ENCODE data around the gene ZNF644.

DNA sequence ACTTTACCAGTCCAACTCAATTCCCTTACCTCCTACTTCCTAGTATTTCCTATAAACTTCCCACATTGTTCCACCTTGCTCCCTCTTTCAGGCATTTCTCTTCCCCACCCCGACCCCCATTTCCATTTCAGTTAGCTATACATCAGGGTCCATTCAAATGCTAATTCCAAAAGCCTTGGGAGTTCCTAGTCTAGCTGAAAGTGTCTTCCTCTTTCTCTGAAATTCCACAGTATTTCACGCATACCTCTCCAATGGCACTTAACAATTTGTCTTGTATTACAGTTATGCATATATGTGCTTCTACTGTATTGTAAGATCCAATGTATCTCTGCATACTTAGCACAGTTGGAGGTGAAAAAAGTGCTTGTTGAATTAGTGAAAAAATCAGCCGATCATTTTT, 94.9 kb downstream of the ZNF644 start:
- TF ChIP-seq, protein P1, sequence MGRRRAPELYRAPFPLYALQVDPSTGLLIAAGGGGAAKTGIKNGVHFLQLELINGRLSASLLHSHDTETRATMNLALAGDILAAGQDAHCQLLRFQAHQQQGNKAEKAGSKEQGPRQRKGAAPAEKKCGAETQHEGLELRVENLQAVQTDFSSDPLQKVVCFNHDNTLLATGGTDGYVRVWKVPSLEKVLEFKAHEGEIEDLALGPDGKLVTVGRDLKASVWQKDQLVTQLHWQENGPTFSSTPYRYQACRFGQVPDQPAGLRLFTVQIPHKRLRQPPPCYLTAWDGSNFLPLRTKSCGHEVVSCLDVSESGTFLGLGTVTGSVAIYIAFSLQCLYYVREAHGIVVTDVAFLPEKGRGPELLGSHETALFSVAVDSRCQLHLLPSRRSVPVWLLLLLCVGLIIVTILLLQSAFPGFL (CRISPR knock-in tag; IDR thresholded peaks at IDR 0.05; ENCODE audit: borderline replicate concordance) = no peak
- TF ChIP-seq, protein P2, sequence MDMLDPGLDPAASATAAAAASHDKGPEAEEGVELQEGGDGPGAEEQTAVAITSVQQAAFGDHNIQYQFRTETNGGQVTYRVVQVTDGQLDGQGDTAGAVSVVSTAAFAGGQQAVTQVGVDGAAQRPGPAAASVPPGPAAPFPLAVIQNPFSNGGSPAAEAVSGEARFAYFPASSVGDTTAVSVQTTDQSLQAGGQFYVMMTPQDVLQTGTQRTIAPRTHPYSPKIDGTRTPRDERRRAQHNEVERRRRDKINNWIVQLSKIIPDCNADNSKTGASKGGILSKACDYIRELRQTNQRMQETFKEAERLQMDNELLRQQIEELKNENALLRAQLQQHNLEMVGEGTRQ (CRISPR knock-in tag; IDR thresholded peaks at IDR 0.05) = no peak
- no peak for TF ChIP-seq NFYB (CRISPR knock-in tag; conservative IDR thresholded peaks at IDR 0.05; ENCODE audit: low read depth)
- no peak for TF ChIP-seq SMAD3 (CRISPR knock-in tag; IDR thresholded peaks at IDR 0.05; ENCODE audit: borderline replicate concordance)
- TF ChIP-seq, protein P3, sequence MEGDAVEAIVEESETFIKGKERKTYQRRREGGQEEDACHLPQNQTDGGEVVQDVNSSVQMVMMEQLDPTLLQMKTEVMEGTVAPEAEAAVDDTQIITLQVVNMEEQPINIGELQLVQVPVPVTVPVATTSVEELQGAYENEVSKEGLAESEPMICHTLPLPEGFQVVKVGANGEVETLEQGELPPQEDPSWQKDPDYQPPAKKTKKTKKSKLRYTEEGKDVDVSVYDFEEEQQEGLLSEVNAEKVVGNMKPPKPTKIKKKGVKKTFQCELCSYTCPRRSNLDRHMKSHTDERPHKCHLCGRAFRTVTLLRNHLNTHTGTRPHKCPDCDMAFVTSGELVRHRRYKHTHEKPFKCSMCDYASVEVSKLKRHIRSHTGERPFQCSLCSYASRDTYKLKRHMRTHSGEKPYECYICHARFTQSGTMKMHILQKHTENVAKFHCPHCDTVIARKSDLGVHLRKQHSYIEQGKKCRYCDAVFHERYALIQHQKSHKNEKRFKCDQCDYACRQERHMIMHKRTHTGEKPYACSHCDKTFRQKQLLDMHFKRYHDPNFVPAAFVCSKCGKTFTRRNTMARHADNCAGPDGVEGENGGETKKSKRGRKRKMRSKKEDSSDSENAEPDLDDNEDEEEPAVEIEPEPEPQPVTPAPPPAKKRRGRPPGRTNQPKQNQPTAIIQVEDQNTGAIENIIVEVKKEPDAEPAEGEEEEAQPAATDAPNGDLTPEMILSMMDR (IDR thresholded peaks at IDR 0.05) = no peak

All from WTC11 (cell line).